Subcutaneous abdominal adipose tissue (tissue), 5 donors: Measurements from ENCODE around the gene WDR91.
"Not testable (repeated sequence)": the region's sequence is repeated elsewhere in the genome, so short reads cannot be mapped to it uniquely, and the experiment has no call there.

ENCODE experiments used
- H3K27ac ChIP-seq: one replicate; pipeline ENCODE4 v1.7.0; 2013; ENCODE audit warnings: low read depth, mild to moderate bottlenecking, inconsistent platforms, low read length, moderate library complexity
- H3K27me3 ChIP-seq, 5 donors: one replicate each; pipeline ENCODE4 v1.7.0; 2013; ENCODE audit warnings: low read length in 5 of 5, inconsistent platforms in 1 of 5; ENCODE audit not compliant: control insufficient read depth in 5 of 5, insufficient read depth in 4 of 5
- H3K36me3 ChIP-seq, 5 donors: one replicate each; pipeline ENCODE4 v1.7.0; 2013; ENCODE audit warnings: low read length in 5 of 5; ENCODE audit not compliant: control insufficient read depth in 5 of 5, insufficient read depth in 5 of 5
- H3K4me1 ChIP-seq, 5 donors: one replicate each; pipeline ENCODE4 v1.7.0; 2013; ENCODE audit warnings: low read length in 5 of 5, mild to moderate bottlenecking in 3 of 5, moderate library complexity in 1 of 5; ENCODE audit not compliant: control insufficient read depth in 5 of 5, insufficient read depth in 5 of 5
- H3K4me3 ChIP-seq, 5 donors: one replicate each; pipeline ENCODE4 v1.7.0; 2013; ENCODE audit warnings: low read length in 5 of 5, low read depth in 1 of 5
- H3K9ac ChIP-seq, 5 donors: one replicate each; pipeline ENCODE4 v1.7.0; 2013; ENCODE audit warnings: low read length in 5 of 5, mild to moderate bottlenecking in 4 of 5, moderate library complexity in 3 of 5
- H3K9me3 ChIP-seq, 5 donors: one replicate each; pipeline ENCODE4 v1.7.0; 2013; ENCODE audit warnings: low read length in 5 of 5; ENCODE audit not compliant: control insufficient read depth in 5 of 5
- donor health status: healthy.
- donor health status: healthy.
- donor health status: healthy.
- donor health status: healthy.
- donor health status: healthy.

WDR91 gene

DNA sequence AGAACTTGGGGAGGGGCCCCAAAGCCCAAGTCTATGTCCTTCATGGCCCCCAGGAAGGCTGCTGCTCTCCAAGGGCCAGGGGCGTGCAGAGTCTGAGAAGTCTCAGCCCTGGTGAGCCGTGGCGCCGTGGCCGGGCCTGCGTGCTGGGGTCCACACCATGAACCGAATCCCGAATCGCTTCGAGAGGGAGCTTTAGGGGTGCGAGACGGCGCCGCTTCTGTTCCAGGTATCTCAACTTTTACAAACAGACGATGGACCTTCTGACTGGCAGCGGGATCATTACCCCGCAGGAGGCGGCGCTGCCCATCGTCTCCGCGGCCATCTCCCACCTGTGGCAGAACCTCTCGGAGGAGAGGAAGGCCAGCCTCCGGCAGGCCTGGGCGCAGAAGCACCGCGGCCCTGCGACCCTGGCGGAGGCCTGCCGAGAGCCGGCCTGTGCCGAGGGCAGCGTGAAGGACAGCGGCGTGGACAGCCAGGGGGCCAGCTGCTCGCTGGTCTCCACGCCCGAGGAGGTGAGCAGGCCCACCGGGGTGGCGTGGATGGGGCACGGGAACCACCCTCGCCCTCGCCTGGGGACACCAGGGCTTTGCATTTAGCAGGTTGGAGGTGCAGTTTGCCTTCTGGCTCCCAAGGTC, 35.0 kb upstream of the WDR91 start:
- Histone ChIP-seq H3K4me1 (no peaks in the 10 kb centered on the region), H3K36me3 (no peaks in the 10 kb centered on the region), H3K27me3 (peaks cover 0 to 5% (median 0%) of the 10 kb centered on the region in 5 donors), H3K4me3 (no peak overlapping the region), H3K27ac (no peak overlapping the region), H3K9me3 (no peaks in the 10 kb centered on the region), H3K9ac (no peak overlapping the region)

DNA sequence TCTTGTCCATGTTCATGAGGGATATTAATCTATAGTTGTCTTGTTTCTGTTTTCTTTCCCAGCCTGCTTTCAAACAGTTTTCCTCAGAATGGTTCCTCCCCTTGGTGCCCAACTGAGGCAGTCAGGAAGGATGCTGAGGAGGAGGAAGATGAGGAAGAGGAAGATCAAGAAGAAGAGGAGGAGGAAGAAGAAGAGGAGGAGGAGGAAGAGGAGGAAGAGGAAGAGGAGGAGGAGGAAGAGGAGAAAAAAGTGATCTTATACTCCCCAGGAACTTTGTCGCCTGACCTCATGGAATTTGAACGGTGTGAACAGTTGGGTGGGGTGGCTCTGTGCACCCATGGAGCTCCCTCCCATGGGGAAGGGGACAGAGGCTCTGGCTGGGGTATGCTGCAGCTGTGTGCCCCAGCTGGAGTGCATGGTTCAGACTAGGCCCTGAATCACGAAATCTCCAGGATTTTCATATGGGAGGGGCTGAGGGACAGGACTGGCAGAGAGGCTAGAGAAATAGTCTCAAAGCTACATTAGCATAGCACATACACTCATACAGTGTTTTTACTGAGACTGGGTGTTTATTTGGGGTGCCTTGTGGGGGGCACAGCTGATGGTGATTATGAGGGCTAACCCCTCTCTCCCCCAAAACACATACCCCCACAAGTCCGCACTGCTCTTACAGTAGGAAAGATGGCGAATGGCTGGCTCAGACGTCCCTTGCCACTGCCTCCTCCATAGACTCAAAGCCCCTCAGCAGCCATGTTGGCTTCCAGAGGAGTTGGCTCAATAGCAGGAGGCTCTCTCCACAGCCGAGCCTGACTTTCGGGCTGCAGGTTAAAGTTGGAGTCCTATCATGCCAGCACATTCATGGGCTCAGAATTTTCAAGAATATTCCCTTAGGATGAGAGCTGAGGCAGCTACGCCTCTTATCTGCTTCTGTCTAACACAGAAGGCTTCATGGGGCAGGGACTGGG, 34.2 kb upstream of the WDR91 start:
- no peak overlapping the region for H3K9ac ChIP-seq
- H3K27me3 ChIP-seq = peaks cover 0 to 5% (median 0%) of the 10 kb centered on the region in 5 donors
- H3K9me3 ChIP-seq = no peaks in the 10 kb centered on the region
- H3K4me1 ChIP-seq = no peaks in the 10 kb centered on the region
- no peak overlapping the region for H3K27ac ChIP-seq
- no peaks in the 10 kb centered on the region for H3K36me3 ChIP-seq
- no peak overlapping the region for H3K4me3 ChIP-seq

DNA sequence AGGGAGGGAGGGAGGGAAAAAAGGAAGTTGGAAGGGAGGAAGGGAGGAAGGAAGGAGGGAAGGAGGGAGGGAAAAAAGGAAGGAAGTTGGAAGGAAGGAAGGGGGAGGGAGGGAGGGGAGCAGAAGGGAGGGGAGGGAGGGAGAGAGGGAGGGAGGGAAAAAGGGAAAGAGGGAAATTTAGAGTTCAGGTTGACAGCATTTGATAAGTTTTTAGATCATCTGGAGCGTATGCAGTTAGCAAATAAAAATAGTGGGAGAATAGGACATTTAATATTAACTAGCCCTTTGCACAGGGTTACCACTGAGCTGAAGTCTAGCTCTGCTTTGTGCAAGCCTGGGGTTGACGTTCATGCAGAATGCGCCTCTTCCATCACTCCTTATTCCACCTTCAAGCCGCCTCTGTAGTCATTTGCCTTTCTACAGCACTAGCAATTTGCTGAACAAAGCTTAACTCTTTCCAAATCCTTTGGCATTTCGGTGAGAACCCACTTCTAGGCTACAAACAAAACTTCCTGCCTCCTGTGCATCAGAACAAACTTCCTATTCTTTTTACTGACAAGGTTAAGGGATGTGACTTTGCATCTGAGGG, 30.9 kb upstream of the WDR91 start:
- Histone ChIP-seq H3K9me3 (no peaks in the 10 kb centered on the region), H3K27me3 (peaks cover 0 to 5% (median 2%) of the 10 kb centered on the region in 5 donors), H3K4me3 (no peak overlapping the region), H3K36me3 (no peaks in the 10 kb centered on the region), H3K9ac (no peak overlapping the region), H3K4me1 (no peaks in the 10 kb centered on the region), H3K27ac (no peak overlapping the region)

DNA sequence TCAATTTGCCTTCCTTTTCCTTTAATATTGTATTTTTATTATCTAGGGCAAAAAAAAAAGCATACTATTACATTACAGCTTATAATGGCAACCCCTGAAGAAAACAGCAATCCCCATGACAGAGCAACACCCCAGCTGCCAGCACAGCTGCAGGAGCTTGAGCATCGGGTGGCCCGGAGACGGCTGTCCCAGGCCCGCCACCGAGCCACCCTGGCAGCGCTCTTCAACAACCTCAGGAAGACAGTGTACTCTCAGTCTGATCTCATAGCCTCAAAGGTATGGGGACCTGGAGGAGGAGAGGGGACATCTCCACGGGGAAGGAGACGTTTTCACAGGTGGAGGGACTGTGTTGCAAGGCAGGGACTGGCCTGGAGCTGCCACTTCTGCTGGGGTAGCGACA, 29.1 kb upstream of the WDR91 start:
- H3K27me3 ChIP-seq = peaks cover 0 to 3% (median under 1%) of the 10 kb centered on the region in 5 donors
- H3K36me3 ChIP-seq = no peaks in the 10 kb centered on the region
- no peak overlapping the region for H3K27ac ChIP-seq
- H3K9me3 ChIP-seq = no peaks in the 10 kb centered on the region
- H3K4me3 ChIP-seq = no peak overlapping the region
- no peak overlapping the region for H3K9ac ChIP-seq
- no peaks in the 10 kb centered on the region for H3K4me1 ChIP-seq

DNA sequence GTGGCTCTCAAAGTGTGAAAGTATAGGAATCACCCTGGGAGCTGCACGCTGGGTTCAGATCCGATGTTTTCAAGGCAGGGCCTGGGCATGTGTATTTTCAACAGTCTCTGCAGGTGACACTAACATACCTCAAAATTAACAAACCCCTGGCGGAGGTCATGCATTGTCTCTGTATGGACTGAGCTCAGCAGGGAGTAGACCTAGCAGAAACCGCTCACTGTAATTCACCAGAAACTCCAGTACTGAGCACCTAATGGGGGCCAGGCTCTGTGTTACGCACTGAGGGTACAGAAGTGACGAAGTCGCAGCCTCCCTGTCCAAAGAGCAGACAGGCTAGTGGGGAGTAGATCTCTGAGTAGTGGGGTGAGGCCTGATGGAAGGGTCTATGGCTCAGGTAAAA, 27.9 kb upstream of the WDR91 start:
- Histone ChIP-seq H3K4me1 (no peaks in the 10 kb centered on the region), H3K27ac (no peak overlapping the region), H3K9me3 (no peaks in the 10 kb centered on the region), H3K36me3 (no peaks in the 10 kb centered on the region), H3K4me3 (no peak overlapping the region), H3K27me3 (peaks cover 0 to 3% (median 0%) of the 10 kb centered on the region in 5 donors), H3K9ac (no peak overlapping the region)

DNA sequence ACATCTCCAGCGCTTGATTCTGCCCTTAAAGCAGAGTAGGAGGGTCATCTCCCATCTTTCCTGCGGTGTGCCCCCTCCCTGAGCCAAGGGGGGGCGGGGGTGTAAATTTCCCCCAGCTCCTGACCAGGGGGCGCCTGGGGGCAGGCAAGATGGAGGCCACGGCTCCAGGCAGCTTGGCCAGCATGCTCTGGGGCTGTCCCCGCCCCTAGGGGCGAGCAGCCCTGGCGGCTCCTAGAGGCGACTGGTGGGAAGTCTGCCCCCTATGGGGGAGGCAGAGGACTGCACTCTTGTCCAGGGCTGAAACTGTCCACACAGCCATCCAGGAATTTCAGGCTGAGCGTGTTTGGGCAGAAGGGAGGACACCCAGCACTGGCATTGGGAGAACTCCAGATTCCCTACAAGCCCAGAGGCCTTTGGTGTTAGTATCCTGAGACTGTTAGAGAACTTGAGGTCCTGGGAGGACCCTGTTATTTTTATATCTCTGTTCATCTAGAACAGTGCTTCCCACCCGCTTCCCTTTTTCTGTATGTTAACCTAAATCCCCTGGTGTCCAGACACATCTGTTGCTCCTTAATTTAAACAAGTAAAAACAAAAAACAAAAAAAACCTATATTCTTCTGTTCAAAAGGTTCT, 26.9 kb upstream of the WDR91 start:
- H3K4me1 ChIP-seq = no peaks in the 10 kb centered on the region
- H3K27me3 ChIP-seq = peaks cover 0 to 3% (median 0%) of the 10 kb centered on the region in 5 donors
- no peak overlapping the region for H3K9ac ChIP-seq
- H3K9me3 ChIP-seq = no peaks in the 10 kb centered on the region
- no peak overlapping the region for H3K4me3 ChIP-seq
- no peak overlapping the region for H3K27ac ChIP-seq
- H3K36me3 ChIP-seq = no peaks in the 10 kb centered on the region

DNA sequence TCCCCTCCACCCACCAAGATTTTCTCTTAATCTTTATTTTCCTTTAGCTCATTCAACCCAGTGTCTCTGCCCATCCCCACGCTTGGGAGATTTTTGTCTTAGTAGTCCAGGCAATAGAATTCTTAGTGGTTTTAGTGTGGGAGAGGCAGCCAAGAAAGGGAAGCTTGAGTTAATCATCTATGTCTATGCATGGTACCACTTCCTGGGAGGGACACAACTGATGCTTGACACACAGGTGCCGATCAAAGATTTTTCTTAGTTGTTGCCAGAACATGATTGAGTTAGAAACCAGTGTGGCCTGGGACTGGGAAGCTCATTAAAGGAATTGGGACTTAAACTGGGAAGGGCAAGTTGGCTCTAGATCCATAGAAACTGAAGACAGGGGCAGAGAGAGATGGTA, 25.4 kb upstream of the WDR91 start:
- no peak overlapping the region for H3K27ac ChIP-seq
- no peaks in the 10 kb centered on the region for H3K4me1 ChIP-seq
- H3K4me3 ChIP-seq = no peak overlapping the region
- H3K27me3 ChIP-seq = peaks cover 0 to 3% (median 0%) of the 10 kb centered on the region in 5 donors
- H3K9me3 ChIP-seq = no peaks in the 10 kb centered on the region
- H3K36me3 ChIP-seq = no peaks in the 10 kb centered on the region
- no peak overlapping the region for H3K9ac ChIP-seq

DNA sequence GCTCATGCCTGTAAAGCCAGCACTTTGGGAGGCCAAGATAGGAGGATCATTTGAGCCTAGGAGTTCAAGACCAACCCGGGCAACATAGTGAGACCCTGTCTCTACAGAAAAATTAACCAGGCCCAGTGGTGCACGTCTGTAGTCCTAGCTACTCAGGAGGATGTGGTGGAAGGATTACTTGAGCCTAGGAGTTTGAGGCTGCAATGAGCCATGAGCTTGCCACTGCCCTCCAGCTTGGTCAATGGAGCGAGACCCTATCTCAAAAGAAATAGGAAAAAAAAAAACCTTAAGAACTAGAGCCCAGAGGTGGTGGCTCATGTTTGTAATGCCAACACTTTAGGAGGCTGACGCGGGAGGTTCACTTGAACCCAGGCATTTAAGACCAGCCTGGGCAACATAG, 24.5 kb upstream of the WDR91 start:
- H3K27me3 ChIP-seq = peaks cover 0 to 3% (median 0%) of the 10 kb centered on the region in 5 donors
- no peak overlapping the region for H3K9ac ChIP-seq
- H3K9me3 ChIP-seq = no peaks in the 10 kb centered on the region
- no peak overlapping the region for H3K4me3 ChIP-seq
- no peak overlapping the region for H3K27ac ChIP-seq
- no peaks in the 10 kb centered on the region for H3K4me1 ChIP-seq
- no peaks in the 10 kb centered on the region for H3K36me3 ChIP-seq

DNA sequence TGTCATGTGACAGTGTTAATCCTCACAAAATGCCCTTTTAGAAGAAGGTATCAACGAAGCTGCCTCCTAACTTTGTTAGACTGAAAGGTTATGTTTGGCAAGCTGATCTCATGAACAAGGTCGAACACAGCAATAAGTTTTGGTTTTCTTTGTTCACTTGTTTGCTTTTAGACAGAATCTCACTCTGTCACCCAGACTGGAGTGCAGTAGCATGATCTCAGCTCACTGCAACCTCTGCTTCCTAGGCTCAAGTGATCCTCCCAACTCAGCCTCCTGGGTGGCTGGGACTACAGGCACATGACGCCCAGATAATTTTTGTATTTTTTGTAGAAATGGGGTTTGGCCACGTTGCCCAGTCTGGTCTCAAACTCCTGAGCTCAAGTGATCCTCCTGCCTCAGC, 23.4 kb upstream of the WDR91 start:
- no peak overlapping the region for H3K27ac ChIP-seq
- peaks cover 0 to 3% (median 0%) of the 10 kb centered on the region in 5 donors for H3K27me3 ChIP-seq
- H3K36me3 ChIP-seq = no peaks in the 10 kb centered on the region
- H3K9me3 ChIP-seq = no peaks in the 10 kb centered on the region
- no peaks in the 10 kb centered on the region for H3K4me1 ChIP-seq
- H3K4me3 ChIP-seq = no peak overlapping the region
- H3K9ac ChIP-seq = no peak overlapping the region

DNA sequence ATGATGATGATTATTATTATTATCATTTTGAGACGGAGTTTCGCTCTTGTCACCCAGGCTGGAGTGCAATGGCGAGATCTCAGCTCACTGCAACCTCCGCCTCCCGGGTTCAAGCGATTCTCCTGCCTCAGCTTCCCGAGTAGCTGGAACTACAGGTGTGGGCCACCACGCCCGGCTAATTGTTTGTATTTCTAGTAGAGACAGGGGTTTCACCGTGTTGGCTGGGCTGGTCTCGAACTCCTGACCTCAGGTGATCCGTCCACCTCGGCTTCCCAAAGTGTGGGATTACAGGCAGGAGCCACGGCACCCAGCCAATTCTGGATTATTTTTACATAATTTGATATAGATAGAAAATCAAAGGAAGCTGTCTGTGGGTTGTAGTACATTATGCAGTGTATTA, 22.8 kb upstream of the WDR91 start:
- not testable (repeated sequence) for H3K4me1 ChIP-seq, H3K27ac ChIP-seq, H3K36me3 ChIP-seq, H3K9ac ChIP-seq, H3K4me3 ChIP-seq, H3K27me3 ChIP-seq, H3K9me3 ChIP-seq
